Mammary epithelial cell (primary cell): ENCODE measurements around the gene SLC10A3.

Source experiments
- EZH2 ChIP-seq: IDR thresholded peaks from 2 replicates; pipeline ENCODE4 v1.6.1; 2012; ENCODE audit warnings: low read length, inconsistent platforms, borderline replicate concordance
- TF ChIP-seq, protein P1 (sequence below), 2 donors: IDR thresholded peaks in 1 of 2; conservative IDR thresholded peaks in 1 of 2; 2 replicates each; pipeline ENCODE4 v1.5.1; 2011 to 2012; ENCODE audit warnings: inconsistent platforms in 2 of 2, low read length in 2 of 2, mild to moderate bottlenecking in 2 of 2, control low read depth in 1 of 2, low read depth in 1 of 2; ENCODE audit not compliant: insufficient read depth in 1 of 2; ENCODE audit errors: extremely low read depth in 1 of 2

DNA sequence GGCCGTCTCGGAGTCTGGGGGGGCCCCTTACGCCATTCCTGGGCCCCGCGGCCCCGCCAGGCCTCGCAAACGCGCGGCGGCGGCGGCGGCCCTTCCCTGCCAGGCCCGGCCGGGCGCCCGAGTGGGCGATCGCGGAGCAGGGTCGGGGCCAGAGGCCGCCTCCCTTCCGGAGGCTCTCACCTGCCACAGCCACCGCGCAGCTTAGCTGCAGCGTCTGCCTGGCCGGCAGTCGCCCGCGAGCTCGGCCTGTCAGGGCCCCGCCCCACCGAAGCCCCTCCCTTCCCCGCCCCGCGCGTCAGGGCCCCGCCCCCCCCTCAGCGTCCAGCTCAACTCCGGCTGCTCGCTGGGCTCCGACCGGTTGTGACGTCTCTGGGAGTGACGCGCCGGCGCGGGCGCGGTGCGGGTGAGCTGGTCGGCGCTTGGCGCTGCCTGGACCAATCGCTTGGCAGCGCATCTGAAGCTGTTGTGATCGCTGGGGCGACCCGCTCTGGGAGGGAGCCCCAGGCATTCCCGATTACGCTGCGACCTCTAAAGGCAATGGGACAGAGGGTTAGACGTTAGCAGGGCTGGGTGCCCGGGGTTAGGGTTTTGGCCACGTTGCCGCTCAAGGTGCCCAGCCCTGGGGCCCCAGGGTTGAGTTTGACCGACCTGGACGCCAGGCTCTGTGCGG is at the start of gene SLC10A3:
- TF ChIP-seq, protein P1, sequence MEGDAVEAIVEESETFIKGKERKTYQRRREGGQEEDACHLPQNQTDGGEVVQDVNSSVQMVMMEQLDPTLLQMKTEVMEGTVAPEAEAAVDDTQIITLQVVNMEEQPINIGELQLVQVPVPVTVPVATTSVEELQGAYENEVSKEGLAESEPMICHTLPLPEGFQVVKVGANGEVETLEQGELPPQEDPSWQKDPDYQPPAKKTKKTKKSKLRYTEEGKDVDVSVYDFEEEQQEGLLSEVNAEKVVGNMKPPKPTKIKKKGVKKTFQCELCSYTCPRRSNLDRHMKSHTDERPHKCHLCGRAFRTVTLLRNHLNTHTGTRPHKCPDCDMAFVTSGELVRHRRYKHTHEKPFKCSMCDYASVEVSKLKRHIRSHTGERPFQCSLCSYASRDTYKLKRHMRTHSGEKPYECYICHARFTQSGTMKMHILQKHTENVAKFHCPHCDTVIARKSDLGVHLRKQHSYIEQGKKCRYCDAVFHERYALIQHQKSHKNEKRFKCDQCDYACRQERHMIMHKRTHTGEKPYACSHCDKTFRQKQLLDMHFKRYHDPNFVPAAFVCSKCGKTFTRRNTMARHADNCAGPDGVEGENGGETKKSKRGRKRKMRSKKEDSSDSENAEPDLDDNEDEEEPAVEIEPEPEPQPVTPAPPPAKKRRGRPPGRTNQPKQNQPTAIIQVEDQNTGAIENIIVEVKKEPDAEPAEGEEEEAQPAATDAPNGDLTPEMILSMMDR (conservative IDR thresholded peaks at IDR 0.05 in 1 of 2, IDR thresholded peaks at IDR 0.05 in 1 of 2; ENCODE audit: extremely low read depth in 1 of 2, insufficient read depth in 1 of 2, low read depth in 1 of 2, low read length in 2 of 2) = no peak
- no peak for TF ChIP-seq EZH2
